B cell (primary cell): ENCODE results near the gene RECQL.

Experiments used
- CTCF ChIP-seq: fragments of 200-600 bp; IDR thresholded peaks from one replicate; pipeline ENCODE4 v1.8.0; 2022; ENCODE audit warnings: antibody characterized with exemption, mild to moderate bottlenecking
- EZH2 ChIP-seq: IDR thresholded peaks from 2 replicates; pipeline ENCODE4 v1.6.1; 2012; ENCODE audit warnings: borderline replicate concordance, low read depth, mild to moderate bottlenecking, moderate library complexity, low read length; ENCODE audit not compliant: insufficient read depth, poor library complexity, severe bottlenecking

- TF ChIP-seq CTCF (no peak), EZH2 (no peak)
These were observed 1.7 kb downstream of the RECQL start for GRCh38 chr12:21499765-21500164.
